ENCODE data around the gene SEPTIN14. TPM values are rescaled to one million over a fixed set of nuclear protein-coding genes. Genes with fewer than 3 reads are reported as not detected.

SEPTIN14 gene
- total and polyA plus RNA-seq, 2 of the 8 experiments (the other 6 are each of a cell fraction or from before 2014, with no cell fraction given) = not detected

DNA sequence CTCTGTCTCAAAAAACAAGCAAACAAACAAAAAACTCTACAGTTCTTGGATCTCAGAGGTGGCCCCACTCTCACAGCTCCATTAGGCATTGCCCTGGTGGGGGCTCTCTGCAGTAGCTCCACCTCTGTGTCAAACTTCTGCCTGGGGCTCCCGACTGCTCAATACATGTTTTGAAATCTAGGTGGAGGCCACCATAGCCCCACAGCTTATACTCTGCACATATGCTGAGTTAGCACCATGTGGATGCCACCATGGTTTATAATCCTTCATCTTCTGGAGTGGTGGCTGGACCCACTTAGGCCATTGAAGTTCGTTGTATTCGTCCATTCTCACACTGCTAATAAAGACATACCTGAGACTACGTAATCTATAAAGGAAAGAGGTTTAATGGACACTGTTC, 78.4 kb downstream of the SEPTIN14 start:
- H4K8ac ChIP-seq (ENCODE audit: extremely low read depth, insufficient read depth, low read length) = no peak overlapping the region
- H4K91ac ChIP-seq (replicated peaks; ENCODE audit: insufficient read length, low read length) = no peak overlapping the region
- H3K23me2 ChIP-seq (ENCODE audit: low read depth, low read length) = no peaks in the 10 kb centered on the region
- H3K9ac ChIP-seq (replicated peaks in 1 of 4; ENCODE audit: extremely low read depth in 1 of 4, low read depth in 3 of 4, low read length in 3 of 4) = no peak overlapping the region
- 82% methylated on average over 4 of the region's 4 CpGs; no CpG with 5 or more reads in 1 of the 2 experiments for WGBS, 2 experiments (ENCODE audit: extremely low coverage in 1 of 2, insufficient coverage in 1 of 2, insufficient read length in 1 of 2, insufficient replicate concordance in 2 of 2, low coverage in 1 of 2, low lambda C conversion rate in 2 of 2, missing lambda C conversion rate in 1 of 2)
- no peak overlapping the region for H3K27ac ChIP-seq (ENCODE audit: low read depth, low read length)
- H2BK15ac ChIP-seq (ENCODE audit: low read length) = no peak overlapping the region
- TF ChIP-seq POU5F1 (IDR thresholded peaks at IDR 0.05; ENCODE audit: low read depth, low read length) = no peak
- TF ChIP-seq, protein P1, sequence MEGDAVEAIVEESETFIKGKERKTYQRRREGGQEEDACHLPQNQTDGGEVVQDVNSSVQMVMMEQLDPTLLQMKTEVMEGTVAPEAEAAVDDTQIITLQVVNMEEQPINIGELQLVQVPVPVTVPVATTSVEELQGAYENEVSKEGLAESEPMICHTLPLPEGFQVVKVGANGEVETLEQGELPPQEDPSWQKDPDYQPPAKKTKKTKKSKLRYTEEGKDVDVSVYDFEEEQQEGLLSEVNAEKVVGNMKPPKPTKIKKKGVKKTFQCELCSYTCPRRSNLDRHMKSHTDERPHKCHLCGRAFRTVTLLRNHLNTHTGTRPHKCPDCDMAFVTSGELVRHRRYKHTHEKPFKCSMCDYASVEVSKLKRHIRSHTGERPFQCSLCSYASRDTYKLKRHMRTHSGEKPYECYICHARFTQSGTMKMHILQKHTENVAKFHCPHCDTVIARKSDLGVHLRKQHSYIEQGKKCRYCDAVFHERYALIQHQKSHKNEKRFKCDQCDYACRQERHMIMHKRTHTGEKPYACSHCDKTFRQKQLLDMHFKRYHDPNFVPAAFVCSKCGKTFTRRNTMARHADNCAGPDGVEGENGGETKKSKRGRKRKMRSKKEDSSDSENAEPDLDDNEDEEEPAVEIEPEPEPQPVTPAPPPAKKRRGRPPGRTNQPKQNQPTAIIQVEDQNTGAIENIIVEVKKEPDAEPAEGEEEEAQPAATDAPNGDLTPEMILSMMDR (IDR thresholded peaks at IDR 0.05; ENCODE audit: control extremely low read depth in 1 of 3, insufficient read depth in 1 of 3, low read depth in 1 of 3, low read length in 3 of 3) = no peak
- no peak for TF ChIP-seq TAF7 (optimal IDR thresholded peaks at IDR 0.05; ENCODE audit: borderline replicate concordance, low read depth, low read length)
- TF ChIP-seq POLR2AphosphoS5 (IDR thresholded peaks at IDR 0.05; ENCODE audit: low read depth, low read length) = no peak
- TF ChIP-seq CEBPB (IDR thresholded peaks at IDR 0.05; ENCODE audit: low read depth, low read length) = no peak
- TF ChIP-seq PHF8 (conservative IDR thresholded peaks at IDR 0.05; ENCODE audit: low read depth, low read length) = no peak
- TF ChIP-seq CBX8 (IDR thresholded peaks at IDR 0.05; ENCODE audit: borderline replicate concordance, low read depth, low read length) = no peak
- no peak for DNase-seq (ENCODE audit: low read depth in 1 of 2, low spot score in 2 of 2)
- H2AK5ac ChIP-seq (ENCODE audit: low read depth, low read length) = no peak overlapping the region
- no peak overlapping the region for H3K56ac ChIP-seq (replicated peaks; ENCODE audit: insufficient read length, low read depth, low read length)
- no peak overlapping the region for H3K4ac ChIP-seq (replicated peaks; ENCODE audit: insufficient read length, low read depth, low read length)
- H3K27me3 ChIP-seq (replicated peaks in 1 of 4; ENCODE audit: control insufficient read depth in 3 of 4, extremely low read depth in 1 of 4, insufficient read depth in 3 of 4, low read length in 3 of 4) = no peaks in the 10 kb centered on the region
- no peak for FAIRE-seq
- H3K14ac ChIP-seq (ENCODE audit: insufficient read length) = no peak overlapping the region
- no peak overlapping the region for H3K18ac ChIP-seq (ENCODE audit: extremely low read depth, low read length)
- POLR2A ChIA-PET (ENCODE audit: partially characterized antibody) = no interaction called here
- no peak overlapping the region for H3K4me3 ChIP-seq (ENCODE audit: extremely low read depth in 1 of 4, insufficient read depth in 2 of 4, low read depth in 3 of 4, low read length in 4 of 4)
- no peaks in the 10 kb centered on the region for H4K20me1 ChIP-seq (replicated peaks in 1 of 2; ENCODE audit: control insufficient read depth in 1 of 2, insufficient read depth in 2 of 2, low read length in 2 of 2)
- no peak overlapping the region for H2BK120ac ChIP-seq (replicated peaks; ENCODE audit: low read depth, low read length)
- no peak overlapping the region for H3K4me2 ChIP-seq (ENCODE audit: insufficient read depth in 1 of 2, low read depth in 2 of 2, low read length in 2 of 2)
- H2AFZ ChIP-seq (ENCODE audit: low read length) = no peak overlapping the region
- H3K4me1 ChIP-seq (replicated peaks in 1 of 4; ENCODE audit: control insufficient read depth in 3 of 4, insufficient read depth in 4 of 4, low read length in 3 of 4) = no peaks in the 10 kb centered on the region
- no peak overlapping the region for H4K5ac ChIP-seq (ENCODE audit: insufficient read length, low read depth, low read length)
- H3K36me3 ChIP-seq (ENCODE audit: control insufficient read depth in 2 of 4, insufficient read depth in 4 of 4, low read length in 3 of 4) = no peaks in the 10 kb centered on the region
- CTCF ChIA-PET (ENCODE audit: partially characterized antibody) = no interaction called here
- H3K79me1 ChIP-seq (ENCODE audit: low read depth, low read length) = no peaks in the 10 kb centered on the region
- no peak overlapping the region for H3K23ac ChIP-seq (ENCODE audit: insufficient read length)
- H2BK5ac ChIP-seq (ENCODE audit: low read depth, low read length) = no peak overlapping the region
- H3K9me3 ChIP-seq (ENCODE audit: insufficient read depth in 2 of 2, low read depth in 1 of 2, low read length in 1 of 2) = peaks cover 4% of the 10 kb centered on the region in 2 experiments; a peak in 1 of 4 replicates
- no peaks in the 10 kb centered on the region for H3K79me2 ChIP-seq (ENCODE audit: control insufficient read depth in 1 of 2, insufficient read depth in 2 of 2, low read length in 2 of 2)
- no peak overlapping the region for H2BK20ac ChIP-seq (ENCODE audit: low read length)
- no peak overlapping the region for H2BK12ac ChIP-seq (ENCODE audit: low read depth, low read length)
